Neural cell (in vitro differentiated cells): ENCODE results near the gene ANP32B. TPM values are rescaled to one million over a fixed set of nuclear protein-coding genes. Genes with fewer than 3 reads are reported as not detected.

ENCODE experiments used
- H2AFZ ChIP-seq: fragments of 200-600, 300-800 bp; sonication (generic), shearing (Covaris generic); 2 replicates; pipeline ENCODE4 v1.6.0; 2014; ENCODE audit warnings: low read depth, mild to moderate bottlenecking, antibody characterized with exemption, low read length, moderate library complexity
- H3F3A ChIP-seq: fragments of 200-600 bp; shearing (Covaris generic); 2 replicates; pipeline ENCODE4 v1.6.1; 2016; ENCODE audit warnings: mild to moderate bottlenecking, moderate library complexity, mixed read lengths, antibody characterized with exemption, low read length; ENCODE audit not compliant: insufficient read depth, poor library complexity, severe bottlenecking
- H3K27ac ChIP-seq: fragments of 200-600, 300-800 bp; sonication (generic), shearing (Covaris generic); 2 replicates; pipeline ENCODE4 v1.5.1; 2014; ENCODE audit warnings: mild to moderate bottlenecking, low read length, moderate library complexity
- H3K27me3 ChIP-seq: fragments of 300-800, 200-600 bp; sonication (generic), shearing (Covaris generic); 2 replicates; pipeline ENCODE4 v1.6.0; 2014; ENCODE audit warnings: mild to moderate bottlenecking, low read depth, low read length, moderate library complexity; ENCODE audit not compliant: insufficient read depth
- H3K36me3 ChIP-seq: fragments of 300-800, 200-600 bp; sonication (generic), shearing (Covaris generic); 2 replicates; pipeline ENCODE4 v1.5.1; 2014; ENCODE audit warnings: mild to moderate bottlenecking, antibody characterized with exemption, low read length, moderate library complexity; ENCODE audit not compliant: insufficient read depth
- H3K4me2 ChIP-seq: fragments of 300-800, 200-600 bp; sonication (generic), shearing (Covaris generic); 2 replicates; pipeline ENCODE4 v1.6.0; 2014; ENCODE audit warnings: mild to moderate bottlenecking, low read length
- H3K4me3 ChIP-seq: fragments of 300-800, 200-600 bp; sonication (generic), shearing (Covaris generic); 2 replicates; pipeline ENCODE4 v1.5.1; 2014; ENCODE audit warnings: mild to moderate bottlenecking, low read length, moderate library complexity
- H3K79me2 ChIP-seq: fragments of 200-600 bp; shearing (Covaris generic); replicated peaks from 2 replicates; pipeline ENCODE4 v1.6.0; 2014; ENCODE audit warnings: mild to moderate bottlenecking, low read length, moderate library complexity; ENCODE audit not compliant: insufficient read depth
- H3K9ac ChIP-seq: fragments of 300-800, 200-600 bp; sonication (generic), shearing (Covaris generic); 2 replicates; pipeline ENCODE4 v1.6.1; 2016; ENCODE audit warnings: mild to moderate bottlenecking, low read length, mixed read lengths
- H3K9me2 ChIP-seq: fragments of 200-600 bp; shearing (Covaris generic); 2 replicates; pipeline ENCODE4 v1.6.1; 2016; ENCODE audit warnings: mild to moderate bottlenecking, low read length, mixed read lengths; ENCODE audit not compliant: insufficient read depth
- H3K9me3 ChIP-seq: fragments of 200-600, 300-800 bp; sonication (generic), shearing (Covaris generic); 2 replicates; pipeline ENCODE4 v1.6.1; 2016; ENCODE audit warnings: mild to moderate bottlenecking, mixed run types, low read length, moderate library complexity, mixed read lengths
- H4K20me1 ChIP-seq: fragments of 200-600 bp; shearing (Covaris generic); 2 replicates; pipeline ENCODE4 v1.6.1; 2016; ENCODE audit warnings: mild to moderate bottlenecking, mixed run types; ENCODE audit not compliant: insufficient read depth
- EP300 ChIP-seq: fragments of 450-650 bp; conservative IDR thresholded peaks from 2 replicates; pipeline ENCODE4 v1.6.1; 2014; ENCODE audit warnings: antibody characterized with exemption, mild to moderate bottlenecking, moderate library complexity; ENCODE audit not compliant: poor library complexity, severe bottlenecking
- EZH2 ChIP-seq: fragments of 200-600, 300-800 bp; shearing (Covaris generic), sonication (generic); IDR thresholded peaks from 2 replicates; pipeline ENCODE4 v1.6.1; 2014; ENCODE audit warnings: antibody characterized with exemption, low read length, borderline replicate concordance, mild to moderate bottlenecking; ENCODE audit not compliant: insufficient read depth, poor library complexity, severe bottlenecking
- MXI1 ChIP-seq: fragments of 450-650 bp; conservative IDR thresholded peaks from 2 replicates; pipeline ENCODE4 v1.6.1; 2014; ENCODE audit warnings: antibody characterized with exemption, mild to moderate bottlenecking; ENCODE audit not compliant: poor library complexity, severe bottlenecking
- POLR2AphosphoS5 ChIP-seq: IDR thresholded peaks from 2 replicates; pipeline ENCODE4 v1.6.1; 2012
- RAD21 ChIP-seq: fragments of 450-650 bp; conservative IDR thresholded peaks from 2 replicates; pipeline ENCODE4 v1.6.1; 2014; ENCODE audit warnings: antibody characterized with exemption, mild to moderate bottlenecking, moderate library complexity
- SMC3 ChIP-seq: fragments of 450-650 bp; conservative IDR thresholded peaks from 2 replicates; pipeline ENCODE4 v1.6.1; 2014; ENCODE audit warnings: antibody characterized with exemption, mild to moderate bottlenecking, moderate library complexity; ENCODE audit not compliant: poor library complexity
- TAF1 ChIP-seq: IDR thresholded peaks from 2 replicates; pipeline ENCODE4 v1.6.1; 2012; ENCODE audit warnings: low read depth
- polyA plus RNA-seq: library from polyadenylated mRNA; depleted of rRNA; stranded (reverse); fragments of >200 nt; gene quantifications from 2 replicates; pipeline ENCODE4 v1.2.3, GENCODE V29; 2014
- TF ChIP-seq, protein P1 (sequence below): fragments of 450-650 bp; IDR thresholded peaks from 2 replicates; pipeline ENCODE4 v1.5.1; 2014; ENCODE audit warnings: antibody characterized with exemption, mild to moderate bottlenecking, moderate library complexity; ENCODE audit not compliant: poor library complexity, severe bottlenecking
- TF ChIP-seq, protein P2 (sequence below): IDR thresholded peaks from 2 replicates; pipeline ENCODE4 v1.6.1; 2012; ENCODE audit warnings: borderline replicate concordance

Gene ANP32B
- polyA plus RNA-seq, 1 donor from 2014 or later, result 4.1 TPM

DNA sequence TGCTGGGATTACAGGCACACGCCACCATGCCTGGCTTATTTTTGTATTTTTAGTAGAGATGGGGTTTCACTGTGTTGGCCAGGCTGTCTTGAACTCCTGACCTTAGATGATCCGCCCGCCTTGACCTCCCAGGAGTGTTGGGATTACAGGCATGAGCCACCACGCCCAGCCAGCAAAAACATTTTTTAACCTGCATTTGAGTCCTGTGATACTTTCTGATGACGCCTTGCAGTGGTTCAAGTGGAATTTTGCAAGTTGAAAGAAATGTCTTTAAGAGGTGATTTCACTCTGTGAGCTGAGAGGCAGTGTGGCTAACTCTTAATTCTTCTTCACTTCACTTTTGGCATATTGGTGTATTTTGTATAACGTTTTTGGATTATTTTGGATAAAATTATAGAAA is 9.1 kb downstream of the ANP32B start:
- no peaks in the 10 kb centered on the region for H3F3A ChIP-seq
- peaks cover 48% of the 10 kb centered on the region for H3K79me2 ChIP-seq
- H3K9me2 ChIP-seq, result no peaks in the 10 kb centered on the region
- H2AFZ ChIP-seq, result no peak overlapping the region
- no peaks in the 10 kb centered on the region for H3K27me3 ChIP-seq
- no peak overlapping the region for H3K4me3 ChIP-seq
- H3K9ac ChIP-seq, result no peak overlapping the region
- no peak overlapping the region for H3K27ac ChIP-seq
- H3K36me3 ChIP-seq, result no peaks in the 10 kb centered on the region
- H4K20me1 ChIP-seq, result no peaks in the 10 kb centered on the region
- no peak overlapping the region for H3K4me2 ChIP-seq
- no peaks in the 10 kb centered on the region for H3K9me3 ChIP-seq
- TF ChIP-seq EP300 (no peak), EZH2 (no peak), RAD21 (no peak), TAF1 (no peak), MXI1 (no peak), POLR2AphosphoS5 (no peak)
- TF ChIP-seq, protein P1, sequence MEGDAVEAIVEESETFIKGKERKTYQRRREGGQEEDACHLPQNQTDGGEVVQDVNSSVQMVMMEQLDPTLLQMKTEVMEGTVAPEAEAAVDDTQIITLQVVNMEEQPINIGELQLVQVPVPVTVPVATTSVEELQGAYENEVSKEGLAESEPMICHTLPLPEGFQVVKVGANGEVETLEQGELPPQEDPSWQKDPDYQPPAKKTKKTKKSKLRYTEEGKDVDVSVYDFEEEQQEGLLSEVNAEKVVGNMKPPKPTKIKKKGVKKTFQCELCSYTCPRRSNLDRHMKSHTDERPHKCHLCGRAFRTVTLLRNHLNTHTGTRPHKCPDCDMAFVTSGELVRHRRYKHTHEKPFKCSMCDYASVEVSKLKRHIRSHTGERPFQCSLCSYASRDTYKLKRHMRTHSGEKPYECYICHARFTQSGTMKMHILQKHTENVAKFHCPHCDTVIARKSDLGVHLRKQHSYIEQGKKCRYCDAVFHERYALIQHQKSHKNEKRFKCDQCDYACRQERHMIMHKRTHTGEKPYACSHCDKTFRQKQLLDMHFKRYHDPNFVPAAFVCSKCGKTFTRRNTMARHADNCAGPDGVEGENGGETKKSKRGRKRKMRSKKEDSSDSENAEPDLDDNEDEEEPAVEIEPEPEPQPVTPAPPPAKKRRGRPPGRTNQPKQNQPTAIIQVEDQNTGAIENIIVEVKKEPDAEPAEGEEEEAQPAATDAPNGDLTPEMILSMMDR, result no peak
- TF ChIP-seq, protein P2, sequence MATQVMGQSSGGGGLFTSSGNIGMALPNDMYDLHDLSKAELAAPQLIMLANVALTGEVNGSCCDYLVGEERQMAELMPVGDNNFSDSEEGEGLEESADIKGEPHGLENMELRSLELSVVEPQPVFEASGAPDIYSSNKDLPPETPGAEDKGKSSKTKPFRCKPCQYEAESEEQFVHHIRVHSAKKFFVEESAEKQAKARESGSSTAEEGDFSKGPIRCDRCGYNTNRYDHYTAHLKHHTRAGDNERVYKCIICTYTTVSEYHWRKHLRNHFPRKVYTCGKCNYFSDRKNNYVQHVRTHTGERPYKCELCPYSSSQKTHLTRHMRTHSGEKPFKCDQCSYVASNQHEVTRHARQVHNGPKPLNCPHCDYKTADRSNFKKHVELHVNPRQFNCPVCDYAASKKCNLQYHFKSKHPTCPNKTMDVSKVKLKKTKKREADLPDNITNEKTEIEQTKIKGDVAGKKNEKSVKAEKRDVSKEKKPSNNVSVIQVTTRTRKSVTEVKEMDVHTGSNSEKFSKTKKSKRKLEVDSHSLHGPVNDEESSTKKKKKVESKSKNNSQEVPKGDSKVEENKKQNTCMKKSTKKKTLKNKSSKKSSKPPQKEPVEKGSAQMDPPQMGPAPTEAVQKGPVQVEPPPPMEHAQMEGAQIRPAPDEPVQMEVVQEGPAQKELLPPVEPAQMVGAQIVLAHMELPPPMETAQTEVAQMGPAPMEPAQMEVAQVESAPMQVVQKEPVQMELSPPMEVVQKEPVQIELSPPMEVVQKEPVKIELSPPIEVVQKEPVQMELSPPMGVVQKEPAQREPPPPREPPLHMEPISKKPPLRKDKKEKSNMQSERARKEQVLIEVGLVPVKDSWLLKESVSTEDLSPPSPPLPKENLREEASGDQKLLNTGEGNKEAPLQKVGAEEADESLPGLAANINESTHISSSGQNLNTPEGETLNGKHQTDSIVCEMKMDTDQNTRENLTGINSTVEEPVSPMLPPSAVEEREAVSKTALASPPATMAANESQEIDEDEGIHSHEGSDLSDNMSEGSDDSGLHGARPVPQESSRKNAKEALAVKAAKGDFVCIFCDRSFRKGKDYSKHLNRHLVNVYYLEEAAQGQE, result no peak

DNA sequence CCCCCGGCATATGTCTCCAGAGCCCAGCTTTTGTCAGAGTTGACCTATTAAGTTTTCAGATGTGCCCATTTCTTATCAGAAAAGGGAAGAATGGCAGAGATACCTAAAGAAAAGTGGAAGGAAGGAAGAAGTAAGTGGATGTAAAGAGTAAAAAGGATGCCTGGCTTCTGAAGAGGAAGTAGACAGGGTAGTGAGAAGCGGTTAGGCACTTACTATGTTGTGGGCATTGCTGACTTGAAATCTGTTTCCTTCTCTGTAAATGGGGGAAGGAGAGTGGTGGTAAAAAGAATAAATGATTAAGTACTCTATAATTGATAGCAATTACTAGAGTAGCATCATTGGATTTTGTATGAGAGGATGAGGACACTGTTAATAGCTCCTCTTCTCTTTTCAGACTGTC is 9.9 kb downstream of the ANP32B start:
- H4K20me1 ChIP-seq, result no peaks in the 10 kb centered on the region
- peaks cover 40% of the 10 kb centered on the region for H3K79me2 ChIP-seq
- H3K36me3 ChIP-seq, result no peaks in the 10 kb centered on the region
- H3F3A ChIP-seq, result no peaks in the 10 kb centered on the region
- H3K9me3 ChIP-seq, result no peaks in the 10 kb centered on the region
- H3K9me2 ChIP-seq, result no peaks in the 10 kb centered on the region
- no peak overlapping the region for H3K9ac ChIP-seq
- H3K4me2 ChIP-seq, result no peak overlapping the region
- no peaks in the 10 kb centered on the region for H3K27me3 ChIP-seq
- H2AFZ ChIP-seq, result no peak overlapping the region
- H3K4me3 ChIP-seq, result no peak overlapping the region
- no peak for TF ChIP-seq POLR2AphosphoS5
- no peak for TF ChIP-seq RAD21
- no peak for TF ChIP-seq SMC3
- TF ChIP-seq TAF1, result no peak
- TF ChIP-seq, protein P2, result no peak
- no peak for TF ChIP-seq MXI1
- no peak overlapping the region for H3K27ac ChIP-seq
